Muscle of leg (tissue), 11 donors: Measurements from ENCODE around the gene TPX2. TPM values are rescaled to one million over a fixed set of nuclear protein-coding genes. Genes with fewer than 3 reads are reported as not detected.

ENCODE experiments used
- DNase-seq: peaks from one replicate; pipeline ENCODE4 v3.0.0; 2013
- H3K27ac ChIP-seq: one replicate; pipeline ENCODE4 v1.5.1; 2013; ENCODE audit warnings: mild to moderate bottlenecking, low read length, control low read depth
- H3K27me3 ChIP-seq: one replicate; pipeline ENCODE4 v1.6.1; 2013; ENCODE audit warnings: low read length; ENCODE audit not compliant: control insufficient read depth, insufficient read depth
- H3K36me3 ChIP-seq: one replicate; pipeline ENCODE4 v1.6.1; 2013; ENCODE audit warnings: low read length; ENCODE audit not compliant: control insufficient read depth, insufficient read depth
- H3K4me1 ChIP-seq: one replicate; pipeline ENCODE4 v1.6.1; 2013; ENCODE audit warnings: low read length; ENCODE audit not compliant: control insufficient read depth, insufficient read depth
- H3K4me3 ChIP-seq: one replicate; pipeline ENCODE4 v1.5.1; 2013; ENCODE audit warnings: low read length, control low read depth
- H3K9me3 ChIP-seq: replicated peaks from 2 replicates; pipeline ENCODE4 v1.6.1; 2013; ENCODE audit warnings: low read depth, low read length; ENCODE audit not compliant: control insufficient read depth
- WGBS: methylation state at CpG from one replicate; pipeline ENCODE4 v1.1.5; 2013; ENCODE audit warnings: missing lambda C conversion rate; ENCODE audit not compliant: insufficient coverage; 5-methylcytosine and 5-hydroxymethylcytosine counted together
- polyA plus RNA-seq, 8 donors: library from polyadenylated mRNA; unstranded; fragments of 120-200 nt; gene quantifications; one replicate each; pipeline versions ENCODE4 v1.2.1 to v1.2.3, GENCODE V29; 2013; ENCODE audit warnings: inconsistent platforms in 1 of 8, low replicate concordance in 1 of 8; ENCODE audit not compliant: insufficient read length in 8 of 8, insufficient read depth in 1 of 8
- total RNA-seq: library from RNA; stranded (reverse); fragments of 120-200 nt; gene quantifications from one replicate; pipeline ENCODE4 v1.2.4, GENCODE V29; 2013

Gene TPX2
- total and polyA plus RNA-seq, 9 donors, result 21.4 to 42.7 (median 27.9) TPM

DNA sequence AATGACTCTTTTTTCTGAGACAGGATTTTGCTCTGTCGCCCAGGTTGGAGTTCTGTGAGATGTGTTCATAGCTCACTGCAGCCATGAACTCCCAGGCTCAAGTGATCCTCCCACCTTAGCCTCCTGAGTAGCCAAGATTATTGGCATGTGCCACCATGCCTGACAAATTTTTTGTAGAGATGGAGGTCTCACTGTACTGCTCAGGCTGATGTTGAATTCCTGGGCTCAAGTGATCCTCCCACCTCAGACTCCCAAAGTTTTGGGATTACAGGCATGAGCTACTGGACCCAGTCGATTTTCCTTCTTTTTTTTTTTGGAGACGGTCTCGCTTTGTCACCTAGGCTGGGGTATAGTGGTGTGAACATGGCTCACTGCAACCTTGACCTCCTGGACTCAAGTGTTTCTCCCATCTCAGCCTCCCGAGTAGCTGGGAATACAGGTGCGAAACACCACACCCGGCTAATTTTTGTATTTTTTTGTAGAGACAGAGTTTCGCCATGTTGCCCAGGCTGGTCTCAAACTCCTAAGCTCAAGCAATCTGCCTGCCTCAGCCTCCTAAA is 40.8 kb upstream of the TPX2 start:
- H3K4me3 ChIP-seq, result no peak overlapping the region
- peaks cover 10% of the 10 kb centered on the region for H3K36me3 ChIP-seq
- H3K4me1 ChIP-seq, result peaks cover 47% of the 10 kb centered on the region
- no peaks in the 10 kb centered on the region for H3K9me3 ChIP-seq
- no peaks in the 10 kb centered on the region for H3K27me3 ChIP-seq
- no peak for DNase-seq
- H3K27ac ChIP-seq, result peak overlapping the region; percentile 96
- WGBS, result no CpG with 5 or more reads among the region's 8 CpGs

DNA sequence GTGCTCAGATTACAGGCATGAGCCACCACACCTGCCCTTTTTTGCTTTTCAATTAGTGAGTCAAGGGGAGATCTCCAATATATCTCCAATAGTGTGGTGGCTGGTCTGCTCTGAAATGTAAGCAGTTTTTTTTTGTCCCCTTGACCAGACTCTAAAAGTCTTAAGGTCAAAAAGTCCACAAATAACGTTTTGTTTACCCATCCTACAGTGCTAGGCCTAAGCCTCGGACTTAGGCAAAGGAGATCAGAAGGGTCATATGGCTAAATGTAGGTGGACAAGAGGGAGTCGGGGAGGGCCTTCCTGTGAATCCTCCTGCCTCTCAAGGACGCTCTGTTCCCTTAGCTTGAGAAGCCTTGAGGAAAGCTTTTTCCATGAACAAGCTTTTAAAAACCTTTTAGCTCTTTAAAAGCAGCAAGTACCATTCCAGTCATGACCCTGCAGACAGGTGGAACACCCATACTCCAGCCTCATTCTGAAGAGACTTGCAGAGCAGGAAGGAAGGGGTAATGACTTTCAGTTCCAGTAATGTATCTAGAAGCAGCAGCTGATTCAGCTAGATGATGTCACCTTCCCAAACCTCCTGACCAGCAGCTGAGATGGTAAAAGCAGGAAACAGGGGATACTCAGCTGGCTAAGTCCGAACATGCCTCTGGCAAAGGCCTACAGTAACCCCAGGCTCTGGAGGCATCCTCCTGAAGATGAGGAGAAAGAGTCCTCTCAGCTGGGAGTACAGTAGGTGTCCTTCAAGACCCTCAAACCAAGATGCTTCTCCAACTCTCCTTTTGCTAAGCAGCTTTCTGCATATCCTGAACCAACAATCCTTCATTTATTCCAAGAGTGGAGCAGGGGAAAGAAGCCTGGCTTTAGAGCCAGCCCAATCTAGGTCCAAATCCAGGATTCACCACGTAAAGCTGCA is 40.0 kb upstream of the TPX2 start:
- peaks cover 40% of the 10 kb centered on the region for H3K4me1 ChIP-seq
- no peaks in the 10 kb centered on the region for H3K27me3 ChIP-seq
- no peak overlapping the region for H3K4me3 ChIP-seq
- peak; percentile 96 for DNase-seq
- no peaks in the 10 kb centered on the region for H3K9me3 ChIP-seq
- peaks cover 10% of the 10 kb centered on the region for H3K36me3 ChIP-seq
- H3K27ac ChIP-seq, result peak overlapping the region; percentile 96
- WGBS, result 17% methylated on average over 1 of the region's 6 CpGs

DNA sequence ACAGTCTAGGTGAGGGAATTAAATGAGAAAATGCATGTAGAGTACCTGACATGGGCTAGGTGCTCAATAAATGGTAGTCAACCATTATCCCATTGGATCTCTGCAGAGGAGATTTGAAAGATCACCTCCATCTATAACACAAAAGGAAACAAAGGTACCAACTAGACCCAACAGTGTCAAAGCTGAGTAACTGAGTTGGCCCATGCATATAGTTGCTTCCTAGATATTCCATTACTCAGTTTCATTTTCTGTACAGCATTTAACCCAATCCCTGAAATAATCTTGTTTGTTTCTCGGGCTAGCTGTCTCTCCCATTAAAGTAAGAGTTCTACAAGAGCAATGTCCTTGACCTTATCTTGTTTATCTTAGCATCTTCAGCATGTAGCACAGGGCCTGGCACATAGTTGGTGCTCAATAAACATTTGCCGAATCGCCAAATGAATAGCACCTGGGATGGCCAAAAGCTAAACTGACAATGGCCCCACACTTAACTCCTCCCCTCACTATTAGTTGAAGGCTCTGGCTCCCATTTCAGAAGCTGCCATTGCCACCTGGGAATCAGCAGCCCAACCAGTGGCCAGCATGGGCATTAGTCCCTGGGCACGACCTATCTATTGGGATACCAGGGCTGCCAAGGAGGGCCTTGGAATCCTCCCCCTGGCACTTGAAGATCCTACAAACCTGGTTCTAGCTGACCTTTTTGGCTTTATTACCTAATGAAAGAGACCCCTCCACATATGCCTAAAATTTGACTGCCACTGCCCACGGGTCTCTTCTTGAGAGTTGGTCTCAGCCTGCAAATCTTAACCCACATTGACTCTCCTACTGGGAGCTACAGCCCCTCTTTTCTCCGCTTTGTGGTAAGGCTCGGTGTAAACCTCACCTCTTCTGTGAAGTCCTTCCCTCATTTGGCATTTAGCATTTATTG is 39.0 kb upstream of the TPX2 start:
- H3K4me1 ChIP-seq, result peaks cover 37% of the 10 kb centered on the region
- H3K27me3 ChIP-seq, result no peaks in the 10 kb centered on the region
- H3K9me3 ChIP-seq, result no peaks in the 10 kb centered on the region
- H3K36me3 ChIP-seq, result peaks cover 15% of the 10 kb centered on the region
- no peak for DNase-seq
- 98% methylated on average over 5 of the region's 7 CpGs for WGBS
- H3K27ac ChIP-seq, result peak overlapping the region; percentile 96
- H3K4me3 ChIP-seq, result no peak overlapping the region

DNA sequence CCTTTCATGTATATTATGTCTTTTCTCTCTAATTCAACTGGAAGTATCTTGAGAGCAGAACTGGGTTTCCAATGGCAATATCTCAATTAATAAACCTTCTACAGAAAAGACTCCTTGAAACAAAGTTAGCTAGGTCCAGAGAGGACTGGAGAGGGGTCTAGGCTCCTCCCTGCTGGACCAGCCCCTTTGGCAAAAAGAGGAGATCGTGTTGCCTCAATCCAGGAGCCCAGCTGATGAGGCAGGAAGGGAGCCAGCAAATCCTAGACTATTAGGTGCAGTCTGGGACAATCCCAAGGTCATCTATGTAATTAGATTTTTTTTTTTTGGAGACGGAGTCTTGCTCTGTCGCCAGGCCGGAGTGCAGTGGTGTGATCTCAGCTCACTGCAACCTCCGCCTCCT is 38.3 kb upstream of the TPX2 start:
- H3K4me1 ChIP-seq, result peaks cover 32% of the 10 kb centered on the region
- no peak overlapping the region for H3K4me3 ChIP-seq
- no peaks in the 10 kb centered on the region for H3K9me3 ChIP-seq
- no peaks in the 10 kb centered on the region for H3K27me3 ChIP-seq
- DNase-seq, result no peak
- H3K27ac ChIP-seq, result peak overlapping the region; percentile 96
- H3K36me3 ChIP-seq, result peaks cover 17% of the 10 kb centered on the region
- WGBS, result 25% methylated on average over 1 of the region's 5 CpGs

DNA sequence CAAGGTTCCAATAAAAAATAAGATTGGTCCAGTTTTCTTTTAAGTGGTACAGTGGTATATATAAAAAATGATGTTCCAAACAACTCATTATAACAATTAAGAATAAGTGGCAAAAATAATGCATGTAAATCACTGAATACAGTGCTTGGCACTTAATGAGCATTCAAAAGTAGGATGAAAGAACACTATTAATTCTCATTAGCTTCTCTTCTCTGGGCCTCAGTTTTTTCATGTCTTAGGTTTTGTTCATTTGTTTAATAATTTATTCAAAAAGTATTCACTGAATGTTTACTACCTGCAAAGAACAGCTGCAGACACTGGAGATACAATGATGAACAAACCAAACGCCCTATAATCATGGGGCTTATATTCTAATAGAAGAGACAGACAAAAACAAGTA is 37.5 kb upstream of the TPX2 start:
- peaks cover 16% of the 10 kb centered on the region for H3K36me3 ChIP-seq
- H3K4me1 ChIP-seq, result peaks cover 34% of the 10 kb centered on the region
- no peaks in the 10 kb centered on the region for H3K27me3 ChIP-seq
- no CpG with 5 or more reads among the region's 1 CpG for WGBS
- no peak for DNase-seq
- H3K9me3 ChIP-seq, result no peaks in the 10 kb centered on the region
- H3K4me3 ChIP-seq, result no peak overlapping the region
- peak overlapping the region; percentile 21 for H3K27ac ChIP-seq

DNA sequence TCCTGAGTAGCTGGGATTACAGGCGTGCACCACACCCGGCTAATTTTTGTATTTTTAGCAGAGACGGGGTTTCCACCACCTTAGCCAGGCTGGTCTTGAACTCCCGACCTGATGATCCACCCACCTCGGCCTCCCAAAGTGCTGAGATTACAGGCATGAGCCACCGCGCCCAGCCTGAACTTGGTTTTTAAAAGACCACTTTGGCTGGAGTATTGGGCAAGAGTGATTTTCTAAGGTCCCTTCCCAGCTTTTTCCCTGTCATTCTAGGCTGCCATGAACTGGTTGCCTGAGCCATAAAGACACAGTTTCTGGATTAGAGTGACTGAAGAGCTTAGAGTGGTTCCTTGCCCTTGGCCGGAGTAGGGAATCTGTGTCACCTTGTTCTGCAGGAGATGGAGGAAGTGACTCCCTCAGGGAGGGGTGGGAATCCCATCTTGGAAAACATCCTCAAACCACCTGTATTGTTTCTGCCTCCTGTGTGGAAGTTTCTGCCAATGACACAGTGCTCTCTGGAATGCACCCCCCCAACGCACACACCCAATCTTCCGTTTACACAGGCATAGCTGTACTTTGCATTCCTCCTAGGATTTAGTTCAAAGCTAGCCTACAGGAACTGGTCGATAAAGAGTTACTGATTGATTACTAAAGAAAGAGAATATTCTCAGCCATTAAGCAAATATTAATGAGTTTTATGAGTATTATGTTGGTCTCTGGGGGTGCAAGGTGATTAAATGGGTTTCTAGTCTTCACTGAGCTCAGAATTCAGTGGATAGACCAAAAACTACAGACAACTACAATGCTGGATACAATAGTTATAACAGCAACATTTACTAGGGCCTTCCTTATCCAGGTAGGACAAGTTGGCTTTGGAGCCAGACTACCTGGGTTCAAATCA is 34.6 kb upstream of the TPX2 start:
- DNase-seq, result no peak
- Histone ChIP-seq H3K9me3 (no peaks in the 10 kb centered on the region), H3K27ac (no peak overlapping the region), H3K27me3 (no peaks in the 10 kb centered on the region), H3K4me1 (peaks cover 33% of the 10 kb centered on the region), H3K4me3 (no peak overlapping the region), H3K36me3 (peaks cover 34% of the 10 kb centered on the region)
- WGBS, result 98% methylated on average over 5 of the region's 11 CpGs

DNA sequence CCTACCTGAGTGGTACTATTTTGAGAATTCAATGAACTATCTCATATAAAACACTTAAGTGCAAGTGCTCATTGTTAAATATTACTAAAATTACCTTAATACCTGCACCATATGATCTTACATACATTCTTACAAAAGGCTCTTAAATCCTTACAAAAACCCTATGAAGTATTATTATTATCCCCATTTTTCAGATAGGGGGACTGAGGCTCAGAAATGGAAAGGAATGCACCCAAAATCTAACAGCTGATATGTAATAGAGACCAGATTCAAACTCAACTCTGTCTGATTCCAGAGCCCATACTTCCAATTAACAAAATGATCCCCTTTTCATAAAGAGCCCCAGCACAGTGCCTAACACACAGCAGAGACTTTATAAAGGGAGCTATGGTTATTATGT is 33.9 kb upstream of the TPX2 start:
- peaks cover 26% of the 10 kb centered on the region for H3K4me1 ChIP-seq
- no peak for DNase-seq
- H3K36me3 ChIP-seq, result peaks cover 37% of the 10 kb centered on the region
- H3K27ac ChIP-seq, result no peak overlapping the region
- no peaks in the 10 kb centered on the region for H3K27me3 ChIP-seq
- H3K9me3 ChIP-seq, result no peaks in the 10 kb centered on the region
- no peak overlapping the region for H3K4me3 ChIP-seq

DNA sequence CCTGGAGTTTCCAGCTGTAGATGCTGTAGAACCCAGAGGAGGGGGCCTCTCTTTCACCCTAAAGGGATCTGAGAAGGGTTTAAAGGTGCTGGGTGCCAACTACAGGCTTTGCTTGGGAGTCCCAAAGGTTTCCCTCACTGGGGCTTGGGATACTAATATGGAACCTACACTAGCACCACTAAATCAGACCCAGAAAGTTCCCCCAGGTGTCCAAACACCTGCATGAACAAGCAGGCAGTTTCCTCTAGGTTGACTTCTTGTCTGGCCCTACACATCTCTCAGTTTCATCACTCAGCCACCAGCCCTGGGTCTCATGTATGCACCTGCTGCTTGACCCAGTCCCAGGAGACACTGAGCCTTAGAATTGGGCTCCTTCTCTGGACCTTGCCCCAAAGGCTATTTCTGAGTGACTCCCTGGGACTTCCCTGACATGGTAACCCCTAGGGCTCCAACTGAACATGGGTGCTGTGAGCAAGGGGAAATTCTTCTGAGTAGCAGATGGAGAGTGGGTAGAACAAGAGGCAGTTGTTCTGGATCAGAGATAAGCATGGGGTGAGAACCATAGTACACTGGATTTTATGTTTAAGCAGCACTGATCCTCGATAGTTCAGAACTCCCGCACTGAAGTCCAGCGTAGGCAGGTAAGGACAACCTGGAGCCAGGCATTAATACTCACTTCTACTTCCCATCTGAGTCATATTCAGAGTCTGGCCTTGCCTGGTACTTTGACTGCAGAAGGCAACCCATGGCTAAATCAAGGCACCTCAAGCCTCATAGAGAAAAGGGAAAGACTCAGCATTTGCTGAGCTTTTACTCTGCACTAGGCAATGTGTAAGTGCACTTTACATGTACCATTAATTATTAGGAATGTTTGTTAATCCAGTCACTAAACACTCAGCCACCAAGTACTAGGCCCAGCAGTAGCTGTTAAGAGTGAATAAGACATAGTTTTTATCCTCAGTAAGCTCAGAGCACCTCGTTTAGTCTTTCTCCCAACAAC is 33.2 kb upstream of the TPX2 start:
- Histone ChIP-seq H3K27me3 (no peaks in the 10 kb centered on the region), H3K27ac (no peak overlapping the region), H3K4me3 (no peak overlapping the region), H3K9me3 (no peaks in the 10 kb centered on the region), H3K36me3 (peaks cover 41% of the 10 kb centered on the region), H3K4me1 (peaks cover 22% of the 10 kb centered on the region)
- DNase-seq, result no peak
- WGBS, result 73% methylated on average over 3 of the region's 4 CpGs
